ENCODE results near the gene PDE11A. TPM values are rescaled to one million over a fixed set of nuclear protein-coding genes. Genes with fewer than 3 reads are reported as not detected.

PDE11A gene
- total RNA-seq, 2 experiments from 2014 or later = not detected

GRCh38 chr2:177584030-177584692 lies 488.4 kb downstream of the PDE11A start:
- intact Hi-C loops (cut with DNase I, micrococcal nuclease) = no loop called here
- no peaks in the 10 kb centered on the region for H3K4me1 ChIP-seq (ENCODE audit: insufficient read depth, low read length)
- Mint-ChIP-seq H3K9me3 (no peaks in the 10 kb centered on the region), H3K27me3 (peaks cover 2% of the 10 kb centered on the region), H3K4me3 (no peak overlapping the region), H3K36me3 (ENCODE audit: low read depth) (no peaks in the 10 kb centered on the region), H3K27ac (no peak overlapping the region), H3K4me1 (ENCODE audit: low read depth) (no peaks in the 10 kb centered on the region)
- H3K4me3 ChIP-seq (ENCODE audit: low read length) = no peak overlapping the region
- DNase-seq (no peak), ATAC-seq (ENCODE audit: poor library complexity) (no peak)
- no peaks in the 10 kb centered on the region for H3K36me3 ChIP-seq (ENCODE audit: insufficient read depth, low read length)
- no peak overlapping the region for H3K27ac ChIP-seq (ENCODE audit: low read depth in 1 of 2, low read length in 2 of 2)
- peaks cover 0 to 2% of the 10 kb centered on the region in 2 experiments for H3K27me3 ChIP-seq (ENCODE audit: control insufficient read depth in 1 of 2, insufficient read depth in 2 of 2, low read length in 2 of 2)
- ChIA-PET POLR2A (no interaction called here), CTCF (no interaction called here)
- no peak for TF ChIP-seq CTCF (IDR thresholded peaks at IDR 0.05)
- no peaks in the 10 kb centered on the region for H3K9me3 ChIP-seq (ENCODE audit: control insufficient read depth in 1 of 2, insufficient read depth in 1 of 2, low read length in 2 of 2)

GRCh38 chr2:177582000-177582399 lies 490.6 kb downstream of the PDE11A start:
- H3K4me3 Mint-ChIP-seq = no peak overlapping the region
- ChIA-PET POLR2A (no interaction called here), CTCF (no interaction called here)
- H3K27me3 Mint-ChIP-seq = no peaks in the 10 kb centered on the region
- intact Hi-C loops (cut with DNase I, micrococcal nuclease) = no loop called here
- Histone ChIP-seq H3K4me3 (ENCODE audit: low read length) (no peak overlapping the region), H3K27ac (ENCODE audit: low read depth in 1 of 2, low read length in 2 of 2) (no peak overlapping the region), H3K27me3 (ENCODE audit: control insufficient read depth in 1 of 2, insufficient read depth in 2 of 2, low read length in 2 of 2) (no peaks in the 10 kb centered on the region), H3K9me3 (ENCODE audit: control insufficient read depth in 1 of 2, insufficient read depth in 1 of 2, low read length in 2 of 2) (no peaks in the 10 kb centered on the region), H3K4me1 (ENCODE audit: insufficient read depth, low read length) (no peaks in the 10 kb centered on the region), H3K36me3 (ENCODE audit: insufficient read depth, low read length) (no peaks in the 10 kb centered on the region)
- DNase-seq = no peak
- H3K4me1 Mint-ChIP-seq (ENCODE audit: low read depth) = no peaks in the 10 kb centered on the region
- ATAC-seq (ENCODE audit: poor library complexity) = no peak
- no peak for TF ChIP-seq CTCF (IDR thresholded peaks at IDR 0.05)
- no peaks in the 10 kb centered on the region for H3K9me3 Mint-ChIP-seq
- no peaks in the 10 kb centered on the region for H3K36me3 Mint-ChIP-seq (ENCODE audit: low read depth)
- no peak overlapping the region for H3K27ac Mint-ChIP-seq

- H3K4me3 Mint-ChIP-seq = no peak overlapping the region
- no peak overlapping the region for H3K4me3 ChIP-seq (ENCODE audit: low read length)
- H3K9me3 ChIP-seq (ENCODE audit: control insufficient read depth in 1 of 2, insufficient read depth in 1 of 2, low read length in 2 of 2) = no peaks in the 10 kb centered on the region
- H3K27me3 Mint-ChIP-seq = no peaks in the 10 kb centered on the region
- H3K9me3 Mint-ChIP-seq = no peaks in the 10 kb centered on the region
- intact Hi-C loops (cut with DNase I, micrococcal nuclease) = no loop called here
- H3K4me1 ChIP-seq (ENCODE audit: insufficient read depth, low read length) = no peaks in the 10 kb centered on the region
- no peak for TF ChIP-seq CTCF (IDR thresholded peaks at IDR 0.05)
- H3K27ac ChIP-seq (ENCODE audit: low read depth in 1 of 2, low read length in 2 of 2) = no peak overlapping the region
- H3K36me3 Mint-ChIP-seq (ENCODE audit: low read depth) = no peaks in the 10 kb centered on the region
- ChIA-PET CTCF (no interaction called here), POLR2A (interaction anchor here (0.5 kb wide), 1 partner anchor 16 kb away, joined by 3 read pairs; no protein-coding TSS in a partner anchor)
- DNase-seq = no peak
- H3K36me3 ChIP-seq (ENCODE audit: insufficient read depth, low read length) = no peaks in the 10 kb centered on the region
- H3K27ac Mint-ChIP-seq = no peak overlapping the region
- no peaks in the 10 kb centered on the region for H3K27me3 ChIP-seq (ENCODE audit: control insufficient read depth in 1 of 2, insufficient read depth in 2 of 2, low read length in 2 of 2)
- no peak for ATAC-seq (ENCODE audit: poor library complexity)
- no peaks in the 10 kb centered on the region for H3K4me1 Mint-ChIP-seq (ENCODE audit: low read depth)
Measured at GRCh38 chr2:177579486-177580036, 493.0 kb downstream of the PDE11A start.
